GM23338 (cell line): ENCODE results near the gene CHST10. TPM values are rescaled to one million over a fixed set of nuclear protein-coding genes. Genes with fewer than 3 reads are reported as not detected.

Experiments
- ATAC-seq: fragments of 200-7000 bp; cut with Tn5 transposase; 3 replicates; pipeline ENCODE4 v1.9.1; 2020
- DNase-seq: peaks from one replicate; pipeline ENCODE4 v3.0.0-alpha.2; 2015; ENCODE audit warnings: low spot score
- H2AFZ ChIP-seq: fragments of 200-600 bp; sonication (generic); 2 replicates; pipeline ENCODE4 v1.8.0; 2016; ENCODE audit warnings: antibody characterized with exemption, mild to moderate bottlenecking, moderate library complexity
- H3F3A ChIP-seq: fragments of 200-600 bp; sonication (generic); replicated peaks from 2 replicates; pipeline ENCODE4 v1.8.0; 2017; ENCODE audit warnings: antibody characterized with exemption, mixed run types, low read depth
- H3K27ac ChIP-seq: fragments of 200-600 bp; sonication (generic); 2 replicates; pipeline ENCODE4 v1.6.1; 2016; ENCODE audit warnings: low read depth
- H3K27me3 ChIP-seq: fragments of 200-600 bp; sonication (generic); 2 replicates; pipeline ENCODE4 v1.8.0; 2016; ENCODE audit warnings: mild to moderate bottlenecking, mixed run types, moderate library complexity; ENCODE audit not compliant: insufficient read depth
- H3K36me3 ChIP-seq: fragments of 200-600 bp; sonication (generic); 2 replicates; pipeline ENCODE4 v1.8.0; 2016; ENCODE audit warnings: mild to moderate bottlenecking; ENCODE audit not compliant: insufficient read depth
- H3K4me1 ChIP-seq: fragments of 200-600 bp; sonication (generic); 2 replicates; pipeline ENCODE4 v1.8.0; 2016; ENCODE audit warnings: mild to moderate bottlenecking, moderate library complexity; ENCODE audit not compliant: insufficient read depth
- H3K4me2 ChIP-seq: fragments of 200-600 bp; sonication (generic); 2 replicates; pipeline ENCODE4 v1.7.1; 2017; ENCODE audit warnings: mixed run types
- H3K4me3 ChIP-seq: fragments of 200-600 bp; sonication (generic); 2 replicates; pipeline ENCODE4 v1.6.1; 2016; ENCODE audit warnings: mixed run types
- H3K79me2 ChIP-seq: fragments of 200-600 bp; sonication (generic); replicated peaks from 2 replicates; pipeline ENCODE4 v1.8.0; 2017; ENCODE audit warnings: mild to moderate bottlenecking; ENCODE audit not compliant: insufficient read depth
- H3K9me2 ChIP-seq: fragments of 200-600 bp; sonication (generic); 2 replicates; pipeline ENCODE4 v1.8.0; 2017; ENCODE audit not compliant: insufficient read depth
- H4K20me1 ChIP-seq: fragments of 200-600 bp; sonication (generic); replicated peaks from 2 replicates; pipeline ENCODE4 v1.8.0; 2017; ENCODE audit warnings: mild to moderate bottlenecking; ENCODE audit not compliant: insufficient read depth
- H3K27ac Mint-ChIP-seq: 2 replicates; pipeline ENCODE4 v1.8.0; 2020; ENCODE audit warnings: inconsistent platforms, mild to moderate bottlenecking, moderate library complexity, mixed read lengths
- H3K27me3 Mint-ChIP-seq: 3 replicates; pipeline ENCODE4 v1.8.0; 2022; ENCODE audit warnings: low read depth, mild to moderate bottlenecking, moderate library complexity, mixed read lengths, inconsistent platforms; ENCODE audit not compliant: insufficient read depth, poor library complexity
- H3K36me3 Mint-ChIP-seq: 3 replicates; pipeline ENCODE4 v1.8.0; 2021; ENCODE audit warnings: low read depth, mild to moderate bottlenecking, inconsistent platforms, moderate library complexity, mixed read lengths
- H3K4me1 Mint-ChIP-seq: 3 replicates; pipeline ENCODE4 v1.8.0; 2020; ENCODE audit warnings: mild to moderate bottlenecking, inconsistent platforms, mixed read lengths
- H3K4me3 Mint-ChIP-seq: 3 replicates; pipeline ENCODE4 v1.8.0; 2021; ENCODE audit warnings: moderate library complexity, mild to moderate bottlenecking, inconsistent platforms, mixed read lengths
- H3K9me3 Mint-ChIP-seq: 3 replicates; pipeline ENCODE4 v1.8.0; 2020; ENCODE audit warnings: moderate library complexity, mild to moderate bottlenecking, inconsistent platforms, mixed read lengths
- CREB1 ChIP-seq: fragments of 250-450 bp; sonication (Bioruptor Pico); IDR thresholded peaks from 2 replicates; pipeline ENCODE4 v1.5.0; 2020; ENCODE audit warnings: low read depth, mild to moderate bottlenecking, moderate library complexity
- CTCF ChIP-seq, 2 experiments: fragments of 200-600 bp in 1 of 2; sonication (generic) in 1 of 2; conservative IDR thresholded peaks; 2 replicates each; pipeline versions ENCODE4 v1.5.1 to v1.6.1; 2016 to 2017; ENCODE audit warnings: antibody characterized with exemption in 2 of 2, low read depth in 2 of 2, mild to moderate bottlenecking in 2 of 2, moderate library complexity in 1 of 2
- ETS1 ChIP-seq: IDR thresholded peaks from 2 replicates; pipeline ENCODE4 v1.6.1; 2016; ENCODE audit warnings: antibody characterized with exemption
- EZH2 ChIP-seq: fragments of 200-600 bp; sonication (generic); IDR thresholded peaks from one replicate; pipeline ENCODE4 v1.8.0; 2017; ENCODE audit warnings: antibody characterized with exemption, mild to moderate bottlenecking, low read depth; ENCODE audit not compliant: unreplicated experiment
- EZH2phosphoT487 ChIP-seq: fragments of 200-600 bp; sonication (generic); IDR thresholded peaks from one replicate; pipeline ENCODE4 v1.8.1; 2018; ENCODE audit warnings: antibody characterized with exemption; ENCODE audit not compliant: unreplicated experiment
- JUNB ChIP-seq: IDR thresholded peaks from one replicate; pipeline ENCODE4 v1.6.1; 2016; ENCODE audit warnings: antibody characterized with exemption; ENCODE audit not compliant: unreplicated experiment
- NANOG ChIP-seq: IDR thresholded peaks from 2 replicates; pipeline ENCODE4 v1.6.1; 2016; ENCODE audit warnings: antibody characterized with exemption, borderline replicate concordance
- POLR2AphosphoS5 ChIP-seq: IDR thresholded peaks from 2 replicates; pipeline ENCODE4 v1.6.1; 2016; ENCODE audit warnings: antibody characterized with exemption, low read depth
- REST ChIP-seq: IDR thresholded peaks from one replicate; pipeline ENCODE4 v1.6.1; 2018; ENCODE audit warnings: antibody characterized with exemption; ENCODE audit not compliant: unreplicated experiment
- STAT1 ChIP-seq: IDR thresholded peaks from one replicate; pipeline ENCODE4 v1.6.1; 2016; ENCODE audit warnings: antibody characterized with exemption; ENCODE audit not compliant: unreplicated experiment
- ZNF114 ChIP-seq: fragments of 250-450 bp; sonication (Bioruptor Pico); IDR thresholded peaks from 2 replicates; pipeline ENCODE4 v1.5.0; 2020; ENCODE audit warnings: mild to moderate bottlenecking, moderate library complexity
- ZNF331 ChIP-seq: fragments of 250-450 bp; sonication (Bioruptor Pico); IDR thresholded peaks from 2 replicates; pipeline ENCODE4 v1.5.0; 2020; ENCODE audit warnings: low read depth, mild to moderate bottlenecking, moderate library complexity
- ZNF462 ChIP-seq: fragments of 250-450 bp; sonication (Bioruptor Pico); IDR thresholded peaks from 2 replicates; pipeline ENCODE4 v1.5.0; 2020; ENCODE audit warnings: mild to moderate bottlenecking, moderate library complexity
- polyA plus RNA-seq: library from polyadenylated mRNA; unstranded; fragments of >200 nt; fragmentation: Nextera tagmentation; extraction: Ambion mirVana; gene quantifications from 2 replicates; pipeline ENCODE4 v1.2.1, GENCODE V29; 2016
- total RNA-seq: library from RNA; depleted of rRNA; stranded (reverse); fragments of >200 nt; shearing (Covaris generic); gene quantifications from 2 replicates; pipeline ENCODE4 v1.2.3, GENCODE V29; 2014

The CHST10 gene
- total and polyA plus RNA-seq, 2 experiments from 2014 or later: 7.7 to 24.5 TPM

- no peak for ATAC-seq
Measured at GRCh38 chr2:100407563-100407962, 9.9 kb downstream of the CHST10 start.

More at GRCh38 chr2:100407563-100407962, 9.9 kb downstream of the CHST10 start:
- no peaks in the 10 kb centered on the region for H3K27me3 ChIP-seq
- Mint-ChIP-seq H3K36me3 (peaks cover 61% of the 10 kb centered on the region), H3K4me3 (no peak overlapping the region), H3K4me1 (peaks cover 55% of the 10 kb centered on the region), H3K27ac (no peak overlapping the region), H3K27me3 (peaks cover 4% of the 10 kb centered on the region), H3K9me3 (no peaks in the 10 kb centered on the region; the same call in 2 of the 3 replicates)
- no peak for DNase-seq
- 0 out of 2 replicates have a peak, but pooled peaks cover 3% of the 10 kb centered on the region for H3F3A ChIP-seq
- H2AFZ ChIP-seq: no peak overlapping the region
- no peak overlapping the region for H3K4me3 ChIP-seq
- TF ChIP-seq ZNF462 (CRISPR knock-in tag) (no peak), CREB1 (CRISPR knock-in tag) (no peak), NANOG (no peak), ETS1 (no peak), REST (no peak), ZNF331 (CRISPR knock-in tag) (no peak), CTCF (conservative IDR thresholded peaks at IDR 0.05; ENCODE audit: low read depth in 2 of 2) (no peak), EZH2 (no peak), POLR2AphosphoS5 (no peak), ZNF114 (no peak), EZH2phosphoT487 (no peak), STAT1 (no peak), JUNB (no peak)
- H3K4me1 ChIP-seq: peaks cover 30% of the 10 kb centered on the region
- no peaks in the 10 kb centered on the region; the same call in none of the 2 replicates for H4K20me1 ChIP-seq
- H3K36me3 ChIP-seq: 0 out of 2 replicates have a peak, but pooled peaks cover 7% of the 10 kb centered on the region
- H3K27ac ChIP-seq: no peak overlapping the region
- peaks cover 40% of the 10 kb centered on the region for H3K79me2 ChIP-seq
- no peaks in the 10 kb centered on the region for H3K9me2 ChIP-seq
- no peak overlapping the region for H3K4me2 ChIP-seq
